ENCODE data around the gene GLTP. TPM values are rescaled to one million over a fixed set of nuclear protein-coding genes. Genes with fewer than 3 reads are reported as not detected.

The GLTP gene
- total and polyA plus RNA-seq, 2 of the 4 experiments (the other 2 are of a cell fraction): 34.4 to 58.4 TPM

- DNase-seq: peak; percentile 25
Measured at GRCh38 chr12:109836916-109837315, 43.4 kb downstream of the GLTP start.

More at GRCh38 chr12:109836916-109837315, 43.4 kb downstream of the GLTP start:
- Histone ChIP-seq H3K4ac (ENCODE audit: low read depth, low read length) (no peak overlapping the region), H2BK5ac (ENCODE audit: low read depth, low read length, poor library complexity, severe bottlenecking) (no peak overlapping the region), H2BK20ac (ENCODE audit: low read depth, low read length) (no peak overlapping the region), H3K56ac (ENCODE audit: extremely low read depth, insufficient read depth, low read length) (no peak overlapping the region), H3K36me3 (ENCODE audit: control insufficient read depth, insufficient read depth, low read length) (no peaks in the 10 kb centered on the region), H3K14ac (replicated peaks; ENCODE audit: low read depth, low read length) (no peak overlapping the region), H4K5ac (ENCODE audit: low read depth, low read length) (no peak overlapping the region), H2BK120ac (ENCODE audit: low read depth, low read length) (no peak overlapping the region), H3K23ac (ENCODE audit: low read depth, low read length) (no peak overlapping the region), H3K9me1 (ENCODE audit: insufficient read depth, low read length) (no peaks in the 10 kb centered on the region), H3K9ac (ENCODE audit: low read depth, low read length) (no peak overlapping the region), H2AFZ (replicated peaks; ENCODE audit: low read length, poor library complexity) (no peak overlapping the region), H3K4me1 (ENCODE audit: control insufficient read depth, insufficient read depth, low read length) (peaks cover 2% of the 10 kb centered on the region; the same call in 1 of the 2 replicates), H3K18ac (ENCODE audit: low read depth, low read length) (no peak overlapping the region), H2BK15ac (ENCODE audit: low read depth, low read length) (no peak overlapping the region), H4K91ac (ENCODE audit: insufficient read depth, low read depth, low read length) (no peak overlapping the region), H3K9me3 (ENCODE audit: control insufficient read depth, insufficient read depth, low read length) (no peaks in the 10 kb centered on the region), H4K8ac (ENCODE audit: low read depth in 2 of 2, low read length in 2 of 2) (no peak overlapping the region), H3K27me3 (ENCODE audit: control insufficient read depth, insufficient read depth, low read length) (no peaks in the 10 kb centered on the region; the same call in 1 of the 2 replicates), H3K4me2 (ENCODE audit: low read depth, low read length) (no peak overlapping the region), H3K27ac (ENCODE audit: insufficient read depth, low read length) (no peak overlapping the region), H3K4me3 (ENCODE audit: insufficient read depth, low read depth, low read length) (no peak overlapping the region), H4K20me1 (ENCODE audit: insufficient read depth, low read length) (no peaks in the 10 kb centered on the region), H3K79me1 (ENCODE audit: low read depth in 1 of 2, low read length in 2 of 2) (no peaks in the 10 kb centered on the region), H2AK9ac (replicated peaks; ENCODE audit: low read depth, low read length, poor library complexity) (no peak overlapping the region), H2AK5ac (ENCODE audit: low read depth, low read length) (no peak overlapping the region)
- POLR2A ChIA-PET (ENCODE audit: unreplicated experiment): no interaction called here
- intact Hi-C loops (cut with micrococcal nuclease): no loop called here
- BruUV-seq (replicated peaks): no TSS peak
- in situ Hi-C loops (cut with MboI; ENCODE audit: low sequenced_read_pairs): no loop called here
- CTCF ChIA-PET: interaction anchor here (2.9 kb wide), 1 partner anchor 9 kb away, joined by 8 read pairs; no protein-coding TSS in a partner anchor
- dilution Hi-C loops (cut with HindIII; ENCODE audit: low sequenced_read_pairs, unreplicated experiment): no loop called here
- TF ChIP-seq MXI1 (IDR thresholded peaks at IDR 0.05; ENCODE audit: borderline replicate concordance, low read depth, low read length): no peak
- TF ChIP-seq NFE2L2 (IDR thresholded peaks at IDR 0.05; ENCODE audit: low read depth, low read length): no peak
- no peak for TF ChIP-seq FOS (IDR thresholded peaks at IDR 0.05; ENCODE audit: low read depth, low read length)
- TF ChIP-seq BHLHE40 (IDR thresholded peaks at IDR 0.05; ENCODE audit: low read depth, low read length): no peak
- TF ChIP-seq, protein P1, sequence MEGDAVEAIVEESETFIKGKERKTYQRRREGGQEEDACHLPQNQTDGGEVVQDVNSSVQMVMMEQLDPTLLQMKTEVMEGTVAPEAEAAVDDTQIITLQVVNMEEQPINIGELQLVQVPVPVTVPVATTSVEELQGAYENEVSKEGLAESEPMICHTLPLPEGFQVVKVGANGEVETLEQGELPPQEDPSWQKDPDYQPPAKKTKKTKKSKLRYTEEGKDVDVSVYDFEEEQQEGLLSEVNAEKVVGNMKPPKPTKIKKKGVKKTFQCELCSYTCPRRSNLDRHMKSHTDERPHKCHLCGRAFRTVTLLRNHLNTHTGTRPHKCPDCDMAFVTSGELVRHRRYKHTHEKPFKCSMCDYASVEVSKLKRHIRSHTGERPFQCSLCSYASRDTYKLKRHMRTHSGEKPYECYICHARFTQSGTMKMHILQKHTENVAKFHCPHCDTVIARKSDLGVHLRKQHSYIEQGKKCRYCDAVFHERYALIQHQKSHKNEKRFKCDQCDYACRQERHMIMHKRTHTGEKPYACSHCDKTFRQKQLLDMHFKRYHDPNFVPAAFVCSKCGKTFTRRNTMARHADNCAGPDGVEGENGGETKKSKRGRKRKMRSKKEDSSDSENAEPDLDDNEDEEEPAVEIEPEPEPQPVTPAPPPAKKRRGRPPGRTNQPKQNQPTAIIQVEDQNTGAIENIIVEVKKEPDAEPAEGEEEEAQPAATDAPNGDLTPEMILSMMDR (conservative IDR thresholded peaks at IDR 0.05; ENCODE audit: low read depth, low read length): no peak
- TF ChIP-seq RAD21 (IDR thresholded peaks at IDR 0.05; ENCODE audit: low read length): no peak
- TF ChIP-seq POLR2A (IDR thresholded peaks at IDR 0.05; ENCODE audit: low read depth, low read length): no peak
- no peak for TF ChIP-seq CHD1 (IDR thresholded peaks at IDR 0.05; ENCODE audit: low read depth, low read length)
- TF ChIP-seq CEBPB (IDR thresholded peaks at IDR 0.05; ENCODE audit: low read depth, low read length): no peak
- WGBS, 2 experiments (ENCODE audit: extremely low coverage in 2 of 2, insufficient read length in 1 of 2): 100% methylated on average over 1 of the region's 3 CpGs; no CpG with 5 or more reads in 1 of the 2 experiments
- ATAC-seq (ENCODE audit: low read depth): no peak
